GM19239 (cell line): ENCODE data around the gene FAIM.
"Not testable (repeated sequence)": the region's sequence is repeated elsewhere in the genome, so short reads cannot be mapped to it uniquely, and the experiment has no call there.

Experiments
- DNase-seq: peaks from one replicate; pipeline ENCODE4 v3.0.0; 2011; ENCODE audit warnings: low spot score; ENCODE audit not compliant: insufficient read length
- FAIRE-seq: peaks from 2 replicates; lab custom pipeline; 2011; peaks lifted over from hg19 to GRCh38; lab: Jason Lieb, UNC

FAIM gene

GRCh38 chr3:138673641-138674530 lies 65.3 kb downstream of the FAIM start:
- FAIRE-seq (no peak), DNase-seq (no peak)

DNA sequence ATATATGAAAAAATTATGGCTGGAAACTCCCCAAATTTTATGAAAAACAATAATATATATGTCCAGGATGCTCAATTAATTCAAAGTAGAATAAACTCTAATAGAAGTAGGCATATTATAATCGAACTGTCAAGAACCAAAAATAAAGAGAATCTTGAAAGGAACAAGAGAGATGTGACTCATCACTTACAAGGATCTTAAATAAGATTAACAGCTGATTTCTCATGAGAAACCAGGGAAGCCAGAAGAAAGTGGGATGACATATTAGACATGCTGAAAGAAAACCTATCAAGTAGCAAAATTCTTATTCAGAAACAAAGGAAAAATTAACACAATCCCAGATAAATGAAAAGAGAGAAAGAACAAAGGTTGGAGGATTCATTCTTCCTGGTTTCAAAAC lies 66.8 kb downstream of the FAIM start:
- no peak for DNase-seq
- no peak for FAIRE-seq

- DNase-seq (no peak), FAIRE-seq (no peak)
Measured at GRCh38 chr3:138678086-138678485, 69.5 kb downstream of the FAIM start.

- FAIRE-seq: no peak
- DNase-seq: no peak
Measured at GRCh38 chr3:138678874-138679392, 70.4 kb downstream of the FAIM start.

DNA sequence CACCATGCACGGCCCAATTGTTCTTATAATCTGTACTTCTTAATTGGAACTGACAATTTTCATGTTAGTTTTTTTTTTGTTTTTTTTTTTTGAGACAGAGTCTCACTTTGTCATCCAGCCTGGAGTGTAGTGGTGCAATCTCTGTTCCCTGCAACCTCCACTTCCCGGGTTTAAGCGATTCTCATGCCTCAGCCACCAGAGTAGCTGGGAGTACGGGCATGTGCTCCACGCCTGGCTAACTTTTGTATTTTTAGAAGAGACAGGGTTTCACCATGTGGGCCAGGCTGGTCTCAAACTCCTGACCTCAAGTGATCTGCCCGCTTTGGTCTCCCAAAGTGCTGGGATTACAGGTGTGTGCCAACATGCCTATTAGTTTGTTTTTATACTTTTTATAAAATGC lies 72.4 kb downstream of the FAIM start:
- DNase-seq, FAIRE-seq: not testable (repeated sequence)

DNA sequence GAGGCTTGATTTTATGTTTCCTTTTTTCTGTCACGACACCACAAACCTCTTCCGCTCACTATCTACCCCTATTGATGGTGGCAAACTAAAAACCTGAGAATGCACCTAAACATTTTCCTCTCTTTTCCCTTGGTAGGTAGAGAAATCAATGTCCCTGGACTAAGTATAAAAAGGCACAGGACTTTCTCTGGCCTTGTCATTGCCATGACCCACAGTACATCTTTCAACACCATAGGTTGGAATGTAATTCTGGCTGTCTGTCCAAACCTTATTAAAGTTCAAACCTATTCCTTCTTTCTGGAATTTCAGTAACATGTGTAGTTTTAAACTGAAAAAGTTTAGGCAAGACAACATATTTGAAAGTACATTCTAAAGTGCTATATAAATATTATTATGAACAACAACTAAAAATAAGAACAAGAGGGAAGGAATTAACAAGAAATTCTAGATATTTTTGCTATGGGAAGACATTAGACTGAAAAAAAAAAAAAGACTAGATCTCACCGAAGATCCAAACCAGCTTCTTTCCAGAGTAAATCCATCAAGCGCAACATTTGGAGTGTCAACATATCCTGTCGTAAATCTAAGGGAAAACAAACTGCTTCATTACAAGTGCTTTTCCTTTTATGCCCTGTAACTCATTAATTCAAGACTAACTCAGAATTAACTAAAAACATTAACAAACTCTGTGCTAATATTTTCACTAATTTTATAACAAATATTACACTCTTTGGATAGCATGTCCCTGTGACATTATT lies 73.1 kb downstream of the FAIM start:
- FAIRE-seq: no peak

DNA sequence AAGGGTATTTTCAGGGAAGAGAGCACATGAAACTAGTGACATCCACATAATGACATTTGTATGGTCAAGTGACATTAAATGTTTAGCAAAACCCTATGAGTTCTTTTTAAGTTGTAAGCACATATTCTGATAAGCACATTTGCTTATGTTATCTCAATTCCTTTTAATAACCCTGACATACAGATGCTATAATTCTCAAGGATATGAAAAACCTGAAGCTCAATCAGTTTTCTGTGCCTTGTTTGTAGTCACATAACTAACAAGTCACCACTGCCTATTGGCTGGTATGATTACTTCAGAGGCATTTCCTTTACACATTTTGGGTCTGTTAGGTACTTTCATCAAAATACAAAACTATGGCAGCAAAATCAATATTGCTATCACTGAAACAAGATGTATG lies 74.1 kb downstream of the FAIM start:
- no peak for FAIRE-seq
- DNase-seq: no peak

More for the DNA sequence above, 73.1 kb downstream of the FAIM start:
- DNase-seq: no peak
